CD4-positive, alpha-beta T cell treated with Interleukin-15 for 1 hour (primary cell): Measurements from ENCODE around the gene ARL8B.
"Not testable (repeated sequence)": the region's sequence is repeated elsewhere in the genome, so short reads cannot be mapped to it uniquely, and the experiment has no call there.

Source experiments
- DNase-seq: peaks from one replicate; pipeline ENCODE4 v3.0.0-alpha.2; 2020

The ARL8B gene

DNA sequence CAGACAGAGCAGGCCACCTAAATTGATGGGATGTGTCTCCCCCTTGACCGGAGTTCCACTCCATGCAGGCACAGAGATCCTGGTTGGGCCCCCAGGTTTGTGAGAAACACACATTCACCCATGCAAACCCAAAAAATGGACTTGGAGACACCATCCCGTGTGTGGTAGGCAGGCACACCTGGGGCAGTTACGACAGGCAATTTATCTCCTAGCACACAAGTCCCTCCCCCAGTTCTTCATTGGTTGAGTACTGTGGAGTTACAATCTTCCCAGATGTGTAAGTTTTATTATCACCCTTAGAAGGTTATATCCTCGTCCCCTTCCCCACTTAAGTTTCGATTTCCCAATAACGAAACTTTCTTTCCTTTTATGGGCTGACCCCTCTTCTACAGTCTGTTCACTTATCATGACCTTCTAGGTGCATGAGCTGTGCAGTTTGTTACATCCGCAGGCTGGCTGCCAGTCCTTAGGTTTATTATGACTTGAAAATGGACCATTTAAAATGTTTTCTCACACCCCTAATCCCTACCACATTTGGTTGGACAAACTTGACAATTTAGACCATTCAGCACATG is 27.3 kb downstream of the ARL8B start:
- DNase-seq = no peak

DNA sequence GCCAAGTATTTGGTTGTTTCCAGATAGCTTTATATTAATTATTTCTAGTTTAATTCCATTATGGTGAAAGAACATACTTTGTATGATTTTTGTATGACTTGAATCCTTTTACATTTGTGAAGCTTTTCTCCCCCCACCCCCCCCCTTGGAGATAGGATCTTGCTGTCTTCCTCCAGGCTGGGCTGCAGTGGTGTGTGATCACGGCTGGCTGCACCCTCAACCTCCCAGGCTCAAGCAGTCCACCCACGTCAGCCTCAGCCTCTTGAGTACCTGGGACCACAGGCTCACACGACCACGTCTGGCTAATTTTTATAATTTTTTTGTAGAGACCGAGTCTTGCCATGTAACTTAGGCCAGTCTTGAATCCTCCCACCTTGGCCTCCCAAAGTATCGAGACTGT is 29.5 kb downstream of the ARL8B start:
- DNase-seq = no peak

DNA sequence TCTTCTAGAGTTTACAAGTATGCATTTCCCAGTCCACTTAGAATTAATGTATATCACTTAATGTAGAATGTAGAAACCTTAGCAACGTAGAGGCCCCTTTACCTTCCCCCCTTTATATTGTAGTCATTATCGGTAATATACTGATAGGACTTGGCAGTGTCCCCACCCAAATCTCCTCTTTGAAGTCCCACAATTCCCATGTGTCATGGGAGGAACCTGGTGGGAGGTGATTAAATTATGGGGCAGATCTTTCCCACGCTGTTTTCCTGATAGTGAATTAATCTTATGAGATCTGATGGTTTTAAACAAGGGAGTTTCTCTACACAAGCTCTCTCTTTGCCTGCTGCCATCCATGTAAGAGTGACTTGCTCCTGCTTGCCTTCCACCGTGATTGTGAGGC is 31.0 kb downstream of the ARL8B start:
- DNase-seq = no peak

DNA sequence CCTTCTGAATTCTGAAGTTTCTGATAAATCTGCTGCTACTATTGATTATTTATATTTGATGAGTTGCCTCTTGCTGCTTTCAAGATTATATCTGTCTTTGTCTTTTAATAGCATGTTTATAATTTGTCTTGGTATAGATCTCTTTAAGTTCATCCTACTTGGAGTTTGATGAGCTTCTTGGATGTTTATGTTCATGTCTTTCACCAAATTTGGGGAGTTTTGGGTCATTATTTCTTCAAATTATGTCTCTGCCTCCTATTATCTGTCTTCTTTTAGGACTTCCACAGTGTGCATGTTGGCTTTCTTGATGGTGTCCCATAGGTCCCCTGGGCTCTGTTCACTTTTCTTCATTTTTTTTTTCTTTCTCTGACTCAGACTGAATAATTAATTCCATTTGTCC is 33.1 kb downstream of the ARL8B start:
- DNase-seq = no peak

DNA sequence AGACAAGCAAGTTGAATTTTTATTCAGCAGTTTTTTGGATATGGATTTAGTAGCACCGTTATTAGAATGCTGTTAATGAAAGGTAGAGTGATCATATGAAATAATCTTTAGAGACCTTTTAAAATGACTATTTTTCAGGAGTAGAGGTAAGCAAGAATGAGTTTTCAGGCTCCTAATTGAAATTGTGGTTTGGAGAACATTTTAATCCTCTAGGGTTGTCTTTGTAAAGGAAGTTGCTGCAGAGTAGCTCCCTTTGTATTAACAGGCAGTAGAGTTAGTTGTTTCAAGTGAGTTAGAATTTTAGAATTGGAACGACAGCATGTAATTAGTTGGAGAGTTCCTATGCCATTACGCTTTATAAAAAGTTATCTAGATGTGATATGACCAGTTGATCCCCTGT is 38.2 kb downstream of the ARL8B start:
- DNase-seq = no peak

DNA sequence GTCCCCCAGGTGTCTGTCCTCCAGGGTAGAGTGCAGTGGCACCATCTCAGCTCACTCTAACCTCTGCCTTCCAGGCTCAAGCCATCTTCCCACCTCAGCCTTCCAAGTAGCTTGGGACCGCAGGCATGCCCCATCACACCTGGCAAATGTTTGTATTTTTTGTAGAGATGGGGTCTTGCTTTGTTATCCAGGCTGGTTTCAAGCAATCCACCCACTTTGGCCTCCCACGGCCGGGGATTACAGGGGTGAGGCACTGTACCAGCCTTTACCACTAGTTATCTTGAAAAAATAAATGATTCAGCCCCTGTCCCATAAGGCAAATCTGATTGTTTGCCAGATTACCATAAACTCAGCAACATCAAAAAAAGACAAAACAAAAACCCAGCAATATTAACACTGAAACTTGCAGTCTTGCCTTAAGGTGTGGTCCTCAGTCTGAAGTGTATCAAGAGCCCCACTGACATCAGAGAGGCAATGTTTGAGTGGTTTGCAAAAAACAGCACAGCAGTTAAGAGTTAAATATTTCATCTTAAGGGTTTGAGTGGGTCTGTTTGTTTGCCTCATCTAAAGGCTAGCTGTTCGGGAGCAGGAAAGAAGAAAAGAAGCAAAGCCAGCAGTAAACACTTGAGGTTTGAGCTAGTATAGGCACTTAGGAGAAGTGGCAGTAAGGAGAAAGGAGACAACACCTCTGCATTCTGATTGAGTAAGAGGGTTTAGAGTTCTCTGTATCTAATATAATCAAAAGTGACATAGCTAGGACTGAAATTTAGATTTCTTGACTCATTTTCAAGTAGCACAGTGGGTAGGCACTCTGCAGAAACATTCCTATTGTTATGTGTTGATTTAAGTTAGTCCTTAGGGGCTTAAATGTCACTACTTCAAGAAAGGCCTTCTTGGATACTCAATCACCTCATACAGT is 39.1 kb downstream of the ARL8B start:
- no peak for DNase-seq

DNA sequence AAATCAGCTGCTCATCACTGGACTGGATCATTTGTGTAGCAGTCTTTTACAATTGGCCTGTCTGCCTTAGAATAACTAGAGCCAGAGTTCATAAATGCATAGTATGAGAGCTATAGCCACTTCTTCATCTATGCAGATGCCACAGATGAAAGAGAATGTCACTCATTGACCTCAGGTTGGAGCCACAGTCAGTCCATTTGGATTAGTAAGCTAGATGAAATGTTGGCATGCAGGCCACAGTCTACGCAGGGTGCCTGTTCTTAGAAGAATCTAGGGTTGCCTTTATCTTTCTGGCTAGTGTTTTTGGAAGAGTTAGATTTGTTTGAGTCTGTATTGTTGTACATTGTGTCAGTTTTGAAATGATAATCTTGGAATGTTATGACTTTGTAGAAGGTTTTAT is 40.0 kb downstream of the ARL8B start:
- DNase-seq = no peak

DNA sequence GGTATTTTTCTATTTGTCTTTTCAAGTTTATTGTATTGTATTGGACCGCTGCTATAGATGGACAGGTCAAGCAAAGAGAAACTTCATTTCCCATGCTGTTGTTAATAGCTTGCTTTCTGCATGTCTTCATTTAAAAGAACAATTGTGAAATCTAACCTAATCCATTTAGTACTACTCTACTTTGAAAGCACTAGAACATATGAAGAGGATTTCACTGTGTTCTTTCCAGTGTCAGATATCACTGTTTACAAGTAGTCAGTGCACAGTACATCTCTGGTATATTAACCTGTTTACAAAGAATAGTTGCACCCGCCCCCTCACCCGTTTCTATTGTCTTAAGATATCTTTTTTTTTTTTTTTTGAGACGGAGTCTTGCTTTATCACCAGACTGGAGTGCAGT is 43.6 kb downstream of the ARL8B start:
- no peak for DNase-seq

DNA sequence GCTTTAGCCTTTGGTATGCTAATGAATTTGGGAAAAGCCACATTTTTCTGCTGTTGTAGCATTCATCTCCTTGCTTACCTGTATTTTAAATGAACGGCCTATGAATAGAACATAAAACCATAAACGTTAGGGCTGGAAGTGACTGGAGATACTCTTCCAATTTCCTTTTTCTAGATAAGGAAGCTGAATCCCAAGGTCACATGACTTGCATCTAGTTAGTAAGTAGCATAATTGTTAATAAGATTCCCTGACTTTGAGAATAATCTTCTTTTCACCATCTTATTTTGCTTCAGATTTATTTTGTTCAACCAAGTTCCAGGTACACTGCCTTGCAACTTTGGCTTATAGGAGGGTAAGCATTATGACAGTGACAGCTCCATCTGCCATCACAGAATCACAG is 44.8 kb downstream of the ARL8B start:
- no peak for DNase-seq

DNA sequence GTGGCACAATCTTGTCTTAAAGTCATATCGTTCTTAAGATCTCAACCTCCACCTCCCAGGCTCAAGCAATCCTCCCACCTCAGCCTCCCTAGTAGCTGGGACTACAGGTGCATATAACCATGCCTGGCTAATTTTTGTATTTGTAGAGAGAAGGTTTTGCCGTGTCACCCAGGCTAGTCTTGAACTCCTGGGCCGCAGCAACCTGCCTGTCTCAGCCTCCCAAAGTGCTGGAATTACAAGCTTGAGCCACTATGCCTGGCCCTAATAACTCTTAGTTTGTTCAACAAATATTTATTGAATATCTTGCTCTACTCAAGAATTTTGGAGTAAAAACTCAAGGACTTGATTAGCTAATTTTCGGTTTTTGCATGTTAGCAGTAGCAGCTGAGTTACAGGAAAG is 46.0 kb downstream of the ARL8B start:
- DNase-seq = no peak

DNA sequence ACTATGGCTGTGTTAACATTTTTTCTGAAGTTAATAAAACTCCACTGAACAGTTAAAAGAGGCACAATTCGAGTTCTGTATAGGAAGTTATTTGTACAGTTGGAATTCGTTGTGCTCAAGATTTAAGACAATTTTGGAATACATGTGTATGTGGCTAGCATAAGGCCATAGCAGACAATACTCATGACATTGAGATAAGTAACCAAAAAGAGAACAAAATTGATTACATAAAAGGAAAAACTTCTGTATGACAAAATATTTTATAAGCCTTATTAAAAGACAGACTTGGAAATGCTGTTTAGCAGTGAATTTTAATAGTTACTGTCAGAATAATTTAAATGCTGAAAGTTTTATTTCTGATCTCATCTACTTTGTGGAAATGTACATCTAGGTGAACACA is 47.7 kb downstream of the ARL8B start:
- DNase-seq = no peak

DNA sequence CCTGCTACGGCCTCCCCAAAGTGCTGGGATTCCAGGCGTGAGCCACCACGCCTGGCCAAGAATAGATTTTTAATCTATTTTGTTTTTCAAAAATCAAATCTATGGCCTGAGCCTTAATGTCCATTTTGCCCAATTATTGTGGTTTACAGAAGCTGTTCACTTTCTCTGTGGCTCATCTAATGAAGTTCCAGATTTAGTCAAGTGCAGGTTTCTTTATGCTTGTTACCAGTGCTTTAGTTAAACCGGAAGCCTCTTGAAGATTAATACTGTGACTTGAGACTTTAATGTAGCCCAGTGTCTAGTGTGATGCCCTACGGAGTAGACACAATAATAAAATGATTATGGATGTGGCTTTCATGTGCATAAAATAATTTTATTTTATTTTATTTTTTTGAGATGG is 48.9 kb downstream of the ARL8B start:
- no peak for DNase-seq

DNA sequence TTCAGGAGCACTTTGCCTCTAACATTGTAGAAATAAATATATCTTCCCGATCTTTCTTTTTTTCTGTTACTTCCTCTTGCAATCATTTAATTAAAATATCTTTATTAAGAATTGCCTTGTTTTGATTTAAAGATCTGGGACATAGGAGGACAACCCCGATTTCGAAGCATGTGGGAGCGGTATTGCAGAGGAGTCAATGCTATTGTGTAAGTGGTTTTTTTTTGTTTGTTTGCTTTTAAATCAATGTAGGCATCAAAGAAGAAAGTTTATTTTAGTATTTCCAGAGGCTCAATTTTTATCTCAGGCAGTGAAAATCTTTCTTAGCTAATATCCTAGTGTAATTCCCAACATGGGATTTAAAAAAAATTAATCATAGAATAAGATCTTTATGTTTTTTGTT is 49.9 kb downstream of the ARL8B start:
- DNase-seq = no peak

DNA sequence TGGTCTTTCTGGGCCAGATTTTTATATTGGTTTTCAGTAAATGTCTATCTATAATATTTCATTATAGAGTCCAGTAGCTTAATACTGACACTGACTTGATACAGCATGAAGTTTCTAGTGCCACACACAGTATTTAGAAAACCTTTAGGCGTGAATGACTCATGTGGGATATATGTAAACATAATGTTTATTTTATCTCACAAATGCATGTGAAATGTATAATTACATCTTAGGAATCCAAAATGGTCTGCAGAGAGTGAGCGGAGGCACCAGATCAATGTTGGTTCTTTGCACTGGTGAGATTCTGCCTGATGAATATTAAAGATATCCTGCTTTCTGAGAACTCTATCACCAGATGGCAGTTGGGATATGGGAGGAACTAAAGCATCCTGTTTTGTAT is 56.9 kb downstream of the ARL8B start:
- DNase-seq = not testable (repeated sequence)

DNA sequence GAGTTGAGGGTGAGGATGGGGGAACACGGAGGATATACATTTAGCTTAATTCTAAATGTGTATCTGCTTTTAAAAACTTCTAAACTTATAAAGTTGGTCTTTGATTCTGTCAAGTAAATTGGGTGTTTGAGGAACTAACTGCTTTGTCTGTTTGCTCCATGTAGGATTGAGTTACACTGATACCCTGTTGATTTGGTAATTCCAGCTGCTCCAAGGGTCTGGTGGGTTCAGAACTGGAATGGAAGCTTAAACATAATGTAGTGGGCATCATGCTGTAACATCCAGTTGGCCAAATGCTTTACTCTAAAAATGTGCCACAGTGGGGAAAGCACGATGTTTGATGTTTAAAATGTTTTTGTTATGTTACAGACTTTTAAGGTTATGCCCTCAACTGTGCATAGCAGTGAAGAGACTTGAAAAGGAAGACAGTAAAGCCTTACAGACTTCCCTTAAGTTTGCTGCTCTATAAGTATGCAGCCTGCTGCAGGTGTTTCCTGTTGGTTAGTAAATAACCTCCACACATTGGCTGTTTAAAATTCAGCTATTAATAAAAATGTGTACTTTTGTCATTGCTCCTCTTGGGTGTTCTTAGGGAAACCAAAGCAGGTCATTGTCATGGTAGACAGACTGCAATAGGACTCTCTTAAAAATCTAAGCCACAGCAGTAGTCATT is 59.5 kb downstream of the ARL8B start:
- peak; percentile 23 for DNase-seq

DNA sequence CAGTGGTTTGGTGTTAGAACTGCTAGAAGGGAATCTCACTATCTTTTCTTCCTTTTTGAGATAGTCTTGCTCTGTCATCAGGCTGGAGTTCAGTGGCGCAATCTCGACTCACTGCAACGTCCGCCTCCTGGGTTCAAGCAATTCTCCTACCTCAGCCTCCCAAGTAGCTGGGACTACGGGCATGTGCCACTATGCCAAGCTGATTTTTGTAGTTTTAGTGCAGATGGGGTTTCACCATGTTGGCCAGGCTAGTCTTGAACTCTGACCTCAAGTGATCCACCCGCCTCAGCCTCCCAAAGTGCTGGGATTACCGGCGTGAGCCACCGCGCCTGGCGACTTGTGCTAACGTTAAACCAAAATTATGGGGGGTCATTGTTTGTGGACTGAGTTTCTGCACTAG is 61.6 kb downstream of the ARL8B start:
- not testable (repeated sequence) for DNase-seq

DNA sequence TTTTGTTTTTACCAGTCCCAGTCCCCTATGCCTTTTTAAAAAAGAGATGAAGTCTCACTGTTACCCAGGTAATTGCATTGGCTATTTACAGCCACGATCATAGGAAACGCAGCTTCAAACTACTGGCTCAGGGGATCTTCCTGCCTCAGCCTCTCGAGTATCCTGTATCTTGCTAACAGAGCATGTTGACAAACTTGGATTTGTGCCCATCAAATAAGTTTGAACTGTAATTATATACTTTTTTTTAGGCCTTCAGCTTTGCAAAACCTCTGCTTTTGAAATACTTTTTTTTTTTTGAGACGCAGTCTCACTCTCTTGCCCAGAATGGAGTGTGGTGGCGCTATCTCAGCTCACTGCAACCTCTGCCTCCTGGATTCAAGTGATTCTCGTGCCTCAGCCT is 62.4 kb downstream of the ARL8B start:
- DNase-seq = no peak

DNA sequence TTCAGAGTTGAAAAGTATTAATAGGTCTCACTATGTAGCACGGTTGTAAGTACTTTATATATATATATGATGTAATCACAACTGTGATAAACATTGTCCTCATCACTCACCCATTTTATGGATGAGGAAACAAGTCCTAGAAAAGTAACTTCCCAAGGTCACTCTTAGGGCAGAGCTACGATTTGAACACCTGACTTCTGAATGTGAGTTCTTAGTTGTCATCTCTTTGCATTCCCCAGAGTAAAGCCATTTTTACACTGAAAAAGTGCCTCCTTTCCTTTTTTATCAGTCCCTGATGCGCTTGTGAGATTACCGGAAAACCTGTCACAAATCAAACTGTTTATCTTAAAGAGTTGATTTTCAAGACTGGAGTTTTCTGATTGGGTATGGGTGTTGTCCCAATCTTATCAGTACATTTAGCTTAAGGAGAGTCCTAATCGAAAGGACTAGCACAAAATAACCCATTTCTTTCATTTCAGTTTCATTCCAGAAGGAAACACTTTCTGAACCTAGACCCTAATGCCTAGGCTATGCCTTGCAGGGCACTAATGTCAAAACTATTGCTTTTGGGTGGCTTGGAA is 63.1 kb downstream of the ARL8B start:
- no peak for DNase-seq

DNA sequence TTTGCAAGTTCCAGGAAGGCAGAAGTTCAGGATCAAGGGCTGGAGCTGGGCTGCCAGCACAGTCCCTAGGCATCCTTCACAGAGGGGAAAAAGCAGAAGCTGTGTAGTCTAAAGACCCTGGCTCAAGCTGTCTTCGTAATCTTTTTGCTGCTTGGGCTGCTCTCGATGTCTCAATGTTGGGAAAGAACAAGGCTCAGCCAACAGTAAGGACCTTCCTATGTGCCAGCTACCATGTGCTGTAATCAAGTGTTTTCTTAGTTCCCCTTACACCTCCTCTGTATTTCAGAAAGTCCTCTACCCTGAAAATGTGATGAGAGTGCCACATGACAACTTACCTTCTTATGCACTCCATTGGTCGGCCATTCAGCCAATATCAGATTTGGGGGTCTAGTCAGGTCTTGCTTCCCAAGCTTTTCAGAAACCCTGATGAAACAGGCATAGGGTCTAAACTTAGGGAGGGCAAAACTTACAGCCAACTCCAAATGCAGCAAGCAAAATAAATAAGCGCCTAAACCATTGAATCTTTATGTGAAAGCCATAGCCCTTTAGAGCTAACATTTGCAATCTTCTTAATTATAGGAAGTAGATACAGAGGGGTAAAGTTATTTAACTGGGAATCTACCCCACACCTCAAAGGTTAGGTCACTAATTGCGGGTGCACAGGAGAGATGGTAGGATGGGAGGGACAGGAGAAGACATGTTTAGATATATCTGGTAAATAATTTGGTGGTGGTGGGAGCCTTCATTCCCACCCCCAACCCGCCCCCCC is 64.2 kb downstream of the ARL8B start:
- DNase-seq = peak; percentile 38

DNA sequence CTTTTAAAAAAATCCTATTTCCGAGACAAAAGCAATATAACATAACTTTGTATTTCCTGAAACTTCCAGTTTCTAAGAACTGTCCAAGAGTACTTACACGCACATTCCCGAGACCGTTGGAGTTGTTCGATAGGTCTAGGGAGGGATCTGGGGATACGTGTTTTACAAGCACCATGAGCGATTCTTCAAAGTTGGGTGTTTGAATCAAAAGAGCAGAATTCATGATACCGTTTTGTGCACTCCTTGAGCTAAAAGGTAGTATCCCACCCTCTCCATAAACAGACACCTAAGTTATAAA is 64.7 kb downstream of the ARL8B start:
- no peak for DNase-seq

DNA sequence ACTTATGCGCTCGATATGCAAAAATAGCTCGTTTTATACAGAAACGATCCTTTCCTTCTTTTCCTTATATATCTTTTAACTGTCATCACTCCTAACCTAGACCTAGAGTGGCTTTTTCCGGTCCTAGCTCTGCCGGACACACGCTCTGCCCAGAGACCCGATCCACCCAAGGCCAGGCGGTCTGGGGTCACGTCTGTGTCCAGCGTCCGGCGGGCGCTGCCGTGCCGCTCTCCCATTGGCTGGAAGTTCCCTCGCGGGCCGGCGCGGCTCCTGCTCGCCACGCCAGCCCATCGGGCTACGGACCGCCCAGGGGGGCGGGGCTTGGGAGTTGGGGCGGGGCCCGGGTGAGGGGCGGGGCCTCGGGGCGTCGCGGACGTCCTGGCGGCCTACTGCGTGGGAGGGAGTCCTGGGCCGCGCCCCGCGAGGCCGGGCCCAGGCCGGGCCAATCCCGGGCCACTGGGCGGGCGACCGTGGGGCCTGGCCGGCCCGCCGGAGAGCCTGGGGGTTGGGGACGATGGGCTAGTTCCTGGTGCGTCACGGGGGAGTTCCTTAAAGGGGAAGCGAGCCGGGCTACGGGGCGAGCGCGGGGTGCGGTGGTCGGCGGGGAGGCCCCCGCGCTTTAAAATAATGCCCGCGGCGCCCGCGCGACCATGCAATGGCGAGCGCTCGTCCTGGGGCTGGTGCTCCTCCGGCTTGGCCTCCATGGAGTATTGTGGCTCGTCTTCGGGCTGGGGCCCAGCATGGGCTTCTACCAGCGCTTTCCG is 65.2 kb downstream of the ARL8B start, which contains the start of gene EDEM1:
EDEM1 (plus strand) TSS at position 552 of the 764 bp plus-strand sequence; CDS start at position 651, 99 bp downstream.
- peak; percentile 97 for DNase-seq

DNA sequence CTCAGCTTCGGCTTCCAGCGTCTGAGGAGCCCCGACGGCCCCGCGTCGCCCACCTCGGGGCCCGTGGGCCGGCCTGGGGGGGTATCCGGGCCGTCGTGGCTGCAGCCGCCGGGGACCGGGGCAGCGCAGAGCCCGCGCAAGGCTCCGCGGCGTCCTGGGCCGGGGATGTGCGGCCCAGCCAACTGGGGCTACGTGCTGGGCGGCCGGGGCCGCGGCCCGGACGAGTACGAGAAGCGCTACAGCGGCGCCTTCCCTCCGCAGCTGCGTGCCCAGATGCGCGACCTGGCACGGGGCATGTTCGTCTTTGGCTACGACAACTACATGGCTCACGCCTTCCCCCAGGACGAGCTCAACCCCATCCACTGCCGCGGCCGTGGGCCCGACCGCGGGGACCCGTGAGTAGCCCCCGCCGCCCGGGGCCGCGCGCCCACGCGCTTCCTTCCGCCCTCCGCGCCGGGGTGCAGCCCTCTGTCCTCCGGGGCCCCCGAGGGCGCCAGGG is 65.9 kb downstream of the ARL8B start:
- peak; percentile 54 for DNase-seq
